ENCODE data around the gene RPS2.
A peak's percentile ranks its signal among the peaks of the same experiment; 100 is the strongest.

Gene RPS2

GRCh38 chr16:1930338-1930720 lies 34.3 kb downstream of the RPS2 start:
- no peak overlapping the region for H3K27ac ChIP-seq (ENCODE audit: low read depth, low read length)

GRCh38 chr16:1929578-1930337 lies 34.9 kb downstream of the RPS2 start:
- TF ChIP-seq CTCF (IDR thresholded peaks at IDR 0.05; ENCODE audit: insufficient read depth, low read length, poor library complexity, severe bottlenecking) (peak; percentile 66), EZH2phosphoT487 (conservative IDR thresholded peaks at IDR 0.05; ENCODE audit: low read length) (no peak)
- H3K27me3 ChIP-seq (ENCODE audit: low read length), result no peaks in the 10 kb centered on the region
- H3K27ac ChIP-seq (ENCODE audit: low read depth, low read length), result no peak overlapping the region
- no peaks in the 10 kb centered on the region for H3K79me2 ChIP-seq (ENCODE audit: insufficient read depth, low read length)
- H3K9ac ChIP-seq (ENCODE audit: low read length), result peak overlapping the region; percentile 51
- H3K36me3 ChIP-seq (ENCODE audit: low read length), result no peaks in the 10 kb centered on the region
- no peaks in the 10 kb centered on the region for H3K9me3 ChIP-seq (ENCODE audit: insufficient read depth, low read length)
- no peaks in the 10 kb centered on the region for H3K9me2 ChIP-seq (replicated peaks; ENCODE audit: insufficient read depth, low read length)
- H3K4me2 ChIP-seq (ENCODE audit: low read depth, low read length, poor library complexity, severe bottlenecking), result peak overlapping the region; percentile 70
- no peaks in the 10 kb centered on the region for H4K20me1 ChIP-seq (ENCODE audit: low read depth, low read length)
- peak overlapping the region; percentile 91 for H2AFZ ChIP-seq (ENCODE audit: low read depth, low read length, severe bottlenecking)
- H3F3A ChIP-seq (ENCODE audit: insufficient read depth), result no peaks in the 10 kb centered on the region
- H3K4me3 ChIP-seq (ENCODE audit: insufficient read depth, low read length, poor library complexity, severe bottlenecking), result peak overlapping the region; percentile 46

More at GRCh38 chr16:1930338-1930720, 34.3 kb downstream of the RPS2 start:
- Histone ChIP-seq H2AFZ (ENCODE audit: low read depth, low read length, severe bottlenecking) (peak overlapping the region; percentile 43), H3K4me3 (ENCODE audit: insufficient read depth, low read length, poor library complexity, severe bottlenecking) (no peak overlapping the region), H3F3A (ENCODE audit: insufficient read depth) (no peaks in the 10 kb centered on the region), H3K27me3 (ENCODE audit: low read length) (no peaks in the 10 kb centered on the region), H3K4me2 (ENCODE audit: low read depth, low read length, poor library complexity, severe bottlenecking) (no peak overlapping the region), H3K36me3 (ENCODE audit: low read length) (no peaks in the 10 kb centered on the region), H3K9ac (ENCODE audit: low read length) (no peak overlapping the region), H4K20me1 (ENCODE audit: low read depth, low read length) (no peaks in the 10 kb centered on the region), H3K9me2 (replicated peaks; ENCODE audit: insufficient read depth, low read length) (no peaks in the 10 kb centered on the region), H3K9me3 (ENCODE audit: insufficient read depth, low read length) (no peaks in the 10 kb centered on the region), H3K79me2 (ENCODE audit: insufficient read depth, low read length) (no peaks in the 10 kb centered on the region)
- TF ChIP-seq CTCF (IDR thresholded peaks at IDR 0.05; ENCODE audit: insufficient read depth, low read length, poor library complexity, severe bottlenecking), result no peak
- TF ChIP-seq EZH2phosphoT487 (conservative IDR thresholded peaks at IDR 0.05; ENCODE audit: low read length), result no peak

GRCh38 chr16:1929105-1929504 lies 35.5 kb downstream of the RPS2 start:
- H3K27ac ChIP-seq (ENCODE audit: low read depth, low read length), result no peak overlapping the region
- peak overlapping the region; percentile 46 for H3K4me3 ChIP-seq (ENCODE audit: insufficient read depth, low read length, poor library complexity, severe bottlenecking)
- no peaks in the 10 kb centered on the region for H3K79me2 ChIP-seq (ENCODE audit: insufficient read depth, low read length)
- H3K4me2 ChIP-seq (ENCODE audit: low read depth, low read length, poor library complexity, severe bottlenecking), result peak overlapping the region; percentile 70
- TF ChIP-seq EZH2phosphoT487 (conservative IDR thresholded peaks at IDR 0.05; ENCODE audit: low read length) (no peak), CTCF (IDR thresholded peaks at IDR 0.05; ENCODE audit: insufficient read depth, low read length, poor library complexity, severe bottlenecking) (no peak)
- H3K36me3 ChIP-seq (ENCODE audit: low read length), result no peaks in the 10 kb centered on the region
- H3K9me2 ChIP-seq (replicated peaks; ENCODE audit: insufficient read depth, low read length), result no peaks in the 10 kb centered on the region
- H3K27me3 ChIP-seq (ENCODE audit: low read length), result no peaks in the 10 kb centered on the region
- H3F3A ChIP-seq (ENCODE audit: insufficient read depth), result no peaks in the 10 kb centered on the region
- H3K9ac ChIP-seq (ENCODE audit: low read length), result peak overlapping the region; percentile 51
- no peaks in the 10 kb centered on the region for H3K9me3 ChIP-seq (ENCODE audit: insufficient read depth, low read length)
- H2AFZ ChIP-seq (ENCODE audit: low read depth, low read length, severe bottlenecking), result peak overlapping the region; percentile 91
- H4K20me1 ChIP-seq (ENCODE audit: low read depth, low read length), result no peaks in the 10 kb centered on the region
